Parathyroid adenoma (tissue), 2 donors: ENCODE measurements around the gene SUPT3H.

Experiments
- H2AFZ ChIP-seq: fragments of 300-600 bp; sonication (generic); one replicate; pipeline ENCODE4 v1.7.0; 2017; ENCODE audit warnings: antibody characterized with exemption, mild to moderate bottlenecking
- H3K27ac ChIP-seq: fragments of 300-600 bp; sonication (generic); one replicate; pipeline ENCODE4 v1.7.0; 2017
- H3K27me3 ChIP-seq: fragments of 300-600 bp; sonication (generic); one replicate; pipeline ENCODE4 v1.7.0; 2017; ENCODE audit warnings: low read length; ENCODE audit not compliant: control insufficient read depth, insufficient read depth
- H3K36me3 ChIP-seq: fragments of 300-600 bp; sonication (generic); one replicate; pipeline ENCODE4 v1.7.0; 2017; ENCODE audit warnings: low read length; ENCODE audit not compliant: control insufficient read depth, insufficient read depth
- H3K4me1 ChIP-seq: fragments of 300-600 bp; sonication (generic); one replicate; pipeline ENCODE4 v1.7.0; 2017; ENCODE audit warnings: control low read depth
- H3K4me2 ChIP-seq: fragments of 300-600 bp; sonication (generic); one replicate; pipeline ENCODE4 v1.7.0; 2017; ENCODE audit warnings: low read length
- H3K4me3 ChIP-seq: fragments of 300-600 bp; sonication (generic); one replicate; pipeline ENCODE4 v1.7.0; 2017; ENCODE audit warnings: low read depth, low read length
- H3K79me2 ChIP-seq: fragments of 300-600 bp; sonication (generic); one replicate; pipeline ENCODE4 v1.7.0; 2017; ENCODE audit warnings: control low read depth
- H3K9ac ChIP-seq: fragments of 300-600 bp; sonication (generic); one replicate; pipeline ENCODE4 v1.7.0; 2017; ENCODE audit warnings: mild to moderate bottlenecking
- H3K9me3 ChIP-seq: fragments of 300-600 bp; sonication (generic); one replicate; pipeline ENCODE4 v1.7.0; 2017; ENCODE audit warnings: low read length; ENCODE audit not compliant: control insufficient read depth
- TF ChIP-seq, protein P1 (sequence below): fragments of 300-600 bp; sonication (generic); IDR thresholded peaks from one replicate; pipeline ENCODE4 v1.7.0; 2017; ENCODE audit warnings: antibody characterized with exemption, mild to moderate bottlenecking
- donor health status: primary hyperparathyroidism.

Gene SUPT3H

DNA sequence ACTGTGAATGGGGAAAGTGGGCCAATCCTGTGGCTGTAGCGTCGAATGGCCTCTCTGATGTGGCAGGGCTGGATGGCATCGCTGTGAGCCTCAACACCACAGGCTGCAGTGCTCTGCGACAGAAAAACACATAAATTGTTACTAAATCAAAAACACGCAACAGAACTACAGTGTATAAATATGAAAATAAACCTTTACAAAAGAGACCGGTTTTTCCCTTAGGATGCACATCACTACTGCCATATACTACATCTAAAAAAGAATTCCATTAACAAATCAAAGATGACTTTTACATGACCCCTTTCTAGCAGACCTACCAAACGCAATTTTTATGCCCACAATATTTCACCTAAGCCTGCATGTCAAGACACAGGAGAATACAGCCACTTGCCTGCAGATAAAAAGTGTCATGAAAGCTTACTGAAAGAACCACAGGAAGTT, 445.1 kb downstream of the SUPT3H start:
- Histone ChIP-seq H3K27me3 (no peaks in the 10 kb centered on the region), H3K9me3 (no peaks in the 10 kb centered on the region), H2AFZ (no peak overlapping the region), H3K4me1 (no peaks in the 10 kb centered on the region), H3K27ac (no peak overlapping the region), H3K9ac (no peak overlapping the region), H3K4me3 (no peak overlapping the region), H3K79me2 (no peaks in the 10 kb centered on the region), H3K36me3 (no peaks in the 10 kb centered on the region), H3K4me2 (no peak overlapping the region)
- TF ChIP-seq, protein P1, sequence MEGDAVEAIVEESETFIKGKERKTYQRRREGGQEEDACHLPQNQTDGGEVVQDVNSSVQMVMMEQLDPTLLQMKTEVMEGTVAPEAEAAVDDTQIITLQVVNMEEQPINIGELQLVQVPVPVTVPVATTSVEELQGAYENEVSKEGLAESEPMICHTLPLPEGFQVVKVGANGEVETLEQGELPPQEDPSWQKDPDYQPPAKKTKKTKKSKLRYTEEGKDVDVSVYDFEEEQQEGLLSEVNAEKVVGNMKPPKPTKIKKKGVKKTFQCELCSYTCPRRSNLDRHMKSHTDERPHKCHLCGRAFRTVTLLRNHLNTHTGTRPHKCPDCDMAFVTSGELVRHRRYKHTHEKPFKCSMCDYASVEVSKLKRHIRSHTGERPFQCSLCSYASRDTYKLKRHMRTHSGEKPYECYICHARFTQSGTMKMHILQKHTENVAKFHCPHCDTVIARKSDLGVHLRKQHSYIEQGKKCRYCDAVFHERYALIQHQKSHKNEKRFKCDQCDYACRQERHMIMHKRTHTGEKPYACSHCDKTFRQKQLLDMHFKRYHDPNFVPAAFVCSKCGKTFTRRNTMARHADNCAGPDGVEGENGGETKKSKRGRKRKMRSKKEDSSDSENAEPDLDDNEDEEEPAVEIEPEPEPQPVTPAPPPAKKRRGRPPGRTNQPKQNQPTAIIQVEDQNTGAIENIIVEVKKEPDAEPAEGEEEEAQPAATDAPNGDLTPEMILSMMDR: no peak

DNA sequence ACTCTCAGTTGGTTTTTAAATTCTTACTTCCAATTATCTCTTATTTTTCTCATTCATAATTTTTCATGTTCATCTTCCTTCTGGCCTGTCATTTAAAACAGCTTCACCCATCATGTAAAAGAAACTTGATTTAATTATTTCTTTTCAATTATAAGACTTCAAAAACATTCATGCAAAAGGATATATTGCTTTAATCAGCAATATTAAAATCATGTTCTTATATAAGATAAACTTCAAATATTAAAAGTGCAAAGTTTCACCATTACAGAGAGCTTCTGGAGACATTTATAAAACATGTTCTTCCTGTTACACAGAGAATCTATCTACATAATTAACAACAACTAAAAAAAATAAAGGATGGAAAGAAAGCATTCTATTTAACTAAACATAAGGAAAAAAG, 446.3 kb downstream of the SUPT3H start:
- H3K27me3 ChIP-seq: no peaks in the 10 kb centered on the region
- no peak overlapping the region for H3K4me2 ChIP-seq
- no peaks in the 10 kb centered on the region for H3K36me3 ChIP-seq
- H3K4me1 ChIP-seq: no peaks in the 10 kb centered on the region
- no peaks in the 10 kb centered on the region for H3K9me3 ChIP-seq
- no peak overlapping the region for H3K9ac ChIP-seq
- H3K79me2 ChIP-seq: no peaks in the 10 kb centered on the region
- TF ChIP-seq, protein P1: no peak
- H2AFZ ChIP-seq: no peak overlapping the region
- no peak overlapping the region for H3K27ac ChIP-seq
- H3K4me3 ChIP-seq: no peak overlapping the region

DNA sequence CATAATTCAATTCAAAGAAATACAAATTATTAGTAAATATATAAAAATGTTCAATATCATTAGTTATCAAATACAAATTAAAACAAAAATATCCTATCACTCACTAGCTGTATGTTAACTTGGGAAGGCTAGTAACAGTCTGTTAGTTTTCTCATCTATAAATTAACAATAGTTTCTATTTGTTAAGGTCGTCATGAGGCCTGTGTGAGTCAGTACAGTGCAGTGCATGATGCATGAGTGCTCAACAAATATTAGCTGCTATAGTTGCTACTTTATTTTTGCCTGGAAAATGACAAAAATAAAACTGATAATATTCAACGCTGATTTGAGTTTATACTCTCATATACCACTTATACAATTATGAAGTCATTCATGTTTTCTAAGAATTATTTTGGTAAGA, 451.2 kb downstream of the SUPT3H start:
- Histone ChIP-seq H3K27ac (no peak overlapping the region), H3K4me1 (peaks cover 3% of the 10 kb centered on the region), H3K36me3 (no peaks in the 10 kb centered on the region), H3K4me3 (no peak overlapping the region), H2AFZ (no peak overlapping the region), H3K27me3 (no peaks in the 10 kb centered on the region), H3K79me2 (no peaks in the 10 kb centered on the region), H3K9ac (no peak overlapping the region), H3K9me3 (no peaks in the 10 kb centered on the region), H3K4me2 (no peak overlapping the region)
- TF ChIP-seq, protein P1: no peak

DNA sequence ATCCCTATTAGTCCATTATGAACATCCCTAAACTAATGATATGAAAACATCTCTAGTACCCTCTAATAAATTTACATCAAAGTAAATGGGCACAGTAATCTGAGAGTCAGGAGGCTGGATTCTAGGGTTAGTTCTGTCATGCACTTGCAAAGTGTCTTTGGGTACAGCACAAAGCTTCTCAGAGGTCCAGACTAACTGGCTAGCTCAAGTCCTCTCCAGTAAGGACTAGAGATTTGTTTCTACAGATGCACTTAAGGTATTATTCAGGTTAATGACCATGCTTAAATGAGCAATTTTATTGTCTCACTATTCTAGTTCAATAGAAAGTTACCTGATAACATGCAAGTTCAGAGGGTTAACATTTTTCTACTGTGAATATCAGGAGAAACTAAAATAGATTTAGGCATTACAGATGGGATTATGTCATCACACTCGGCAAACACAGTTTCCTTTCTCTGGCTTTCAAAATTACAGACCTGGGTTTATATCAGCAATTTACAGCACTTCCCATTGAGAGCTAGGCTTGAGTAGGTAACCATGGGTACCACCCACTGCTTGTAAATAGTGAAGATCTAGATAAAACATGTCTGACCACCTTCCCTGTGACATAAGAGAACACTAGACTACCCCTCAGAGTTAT, 452.5 kb downstream of the SUPT3H start:
- Histone ChIP-seq H3K27me3 (no peaks in the 10 kb centered on the region), H3K4me2 (no peak overlapping the region), H3K9ac (no peak overlapping the region), H2AFZ (no peak overlapping the region), H3K27ac (no peak overlapping the region), H3K9me3 (no peaks in the 10 kb centered on the region), H3K79me2 (no peaks in the 10 kb centered on the region), H3K4me1 (peaks cover 3% of the 10 kb centered on the region), H3K4me3 (no peak overlapping the region), H3K36me3 (no peaks in the 10 kb centered on the region)
- TF ChIP-seq, protein P1: no peak

DNA sequence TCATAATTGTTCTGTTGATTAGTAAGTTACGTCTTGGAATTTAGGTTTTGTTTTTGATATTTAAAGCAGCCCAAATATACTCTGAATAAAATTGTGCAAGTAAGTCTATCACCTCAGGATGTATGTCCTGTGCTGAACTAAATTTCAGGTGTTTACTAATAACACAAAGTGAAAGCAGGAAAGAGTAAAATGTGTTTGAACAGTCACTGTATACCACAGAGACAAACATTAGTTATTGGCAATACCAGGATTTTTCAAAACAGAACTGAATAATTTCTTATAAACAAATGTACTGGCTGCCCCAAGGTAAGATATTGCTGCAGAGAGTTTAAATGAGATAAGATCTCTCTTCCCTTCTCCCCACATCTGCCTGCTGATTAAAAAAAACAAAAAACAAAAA, 454.3 kb downstream of the SUPT3H start:
- H3K4me1 ChIP-seq: peaks cover 3% of the 10 kb centered on the region

More for the DNA sequence above, 454.3 kb downstream of the SUPT3H start:
- H2AFZ ChIP-seq: no peak overlapping the region
- no peak overlapping the region for H3K4me2 ChIP-seq
- no peaks in the 10 kb centered on the region for H3K36me3 ChIP-seq
- no peak overlapping the region for H3K27ac ChIP-seq
- H3K27me3 ChIP-seq: no peaks in the 10 kb centered on the region
- TF ChIP-seq, protein P1: no peak
- H3K9ac ChIP-seq: no peak overlapping the region
- H3K4me3 ChIP-seq: no peak overlapping the region
- H3K9me3 ChIP-seq: no peaks in the 10 kb centered on the region
- no peaks in the 10 kb centered on the region for H3K79me2 ChIP-seq
